GM12801 (cell line): Measurements from ENCODE around the gene EGFL7.

Experiments used
- TF ChIP-seq, protein P1 (sequence below): IDR thresholded peaks from one replicate; pipeline ENCODE4 v1.5.1; 2011; ENCODE audit warnings: control low read depth; ENCODE audit not compliant: insufficient read length; ENCODE audit errors: extremely low read depth

EGFL7 gene

DNA sequence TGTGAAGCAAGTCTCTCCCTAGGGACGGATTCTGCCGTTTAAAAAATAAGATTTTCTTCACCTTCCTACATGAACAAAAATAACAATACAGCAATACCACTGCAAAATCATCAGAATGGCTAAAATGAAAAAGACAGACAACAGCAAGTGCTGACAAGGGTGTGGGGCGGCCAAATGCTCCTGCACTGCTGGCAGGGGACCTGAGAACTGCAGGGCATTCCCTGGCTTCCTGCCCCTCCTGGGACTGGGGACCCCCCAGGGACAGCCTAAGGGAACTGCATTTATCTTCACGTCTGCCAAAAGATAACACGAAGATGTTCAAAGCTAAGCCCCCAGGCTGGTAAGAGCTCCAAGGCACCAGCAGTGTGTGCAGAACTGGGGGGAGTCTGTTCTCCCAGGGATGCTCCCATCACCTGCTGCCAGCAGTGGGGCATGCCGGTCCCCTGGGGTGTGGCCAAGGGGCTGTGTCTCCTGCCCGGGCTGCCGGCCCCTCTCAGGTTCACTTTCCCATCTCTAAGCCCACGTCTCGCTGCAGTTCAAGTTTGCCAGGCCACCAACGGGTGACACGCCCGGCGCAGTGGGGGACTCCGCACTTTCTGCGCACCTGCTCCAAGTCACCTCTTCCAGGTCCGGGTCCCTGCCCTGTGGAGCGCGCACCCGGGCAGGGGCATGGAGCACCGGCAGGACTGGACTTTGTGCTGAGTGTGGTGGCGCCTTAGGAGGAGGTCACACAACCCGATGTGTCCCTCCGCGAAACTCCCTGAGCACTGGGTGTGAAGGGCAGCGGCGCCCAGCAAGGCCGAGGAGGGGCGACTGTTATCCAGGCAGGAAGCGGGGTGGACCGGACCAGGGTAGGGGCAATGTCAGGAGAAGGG is 4.5 kb upstream of the EGFL7 start:
- TF ChIP-seq, protein P1, sequence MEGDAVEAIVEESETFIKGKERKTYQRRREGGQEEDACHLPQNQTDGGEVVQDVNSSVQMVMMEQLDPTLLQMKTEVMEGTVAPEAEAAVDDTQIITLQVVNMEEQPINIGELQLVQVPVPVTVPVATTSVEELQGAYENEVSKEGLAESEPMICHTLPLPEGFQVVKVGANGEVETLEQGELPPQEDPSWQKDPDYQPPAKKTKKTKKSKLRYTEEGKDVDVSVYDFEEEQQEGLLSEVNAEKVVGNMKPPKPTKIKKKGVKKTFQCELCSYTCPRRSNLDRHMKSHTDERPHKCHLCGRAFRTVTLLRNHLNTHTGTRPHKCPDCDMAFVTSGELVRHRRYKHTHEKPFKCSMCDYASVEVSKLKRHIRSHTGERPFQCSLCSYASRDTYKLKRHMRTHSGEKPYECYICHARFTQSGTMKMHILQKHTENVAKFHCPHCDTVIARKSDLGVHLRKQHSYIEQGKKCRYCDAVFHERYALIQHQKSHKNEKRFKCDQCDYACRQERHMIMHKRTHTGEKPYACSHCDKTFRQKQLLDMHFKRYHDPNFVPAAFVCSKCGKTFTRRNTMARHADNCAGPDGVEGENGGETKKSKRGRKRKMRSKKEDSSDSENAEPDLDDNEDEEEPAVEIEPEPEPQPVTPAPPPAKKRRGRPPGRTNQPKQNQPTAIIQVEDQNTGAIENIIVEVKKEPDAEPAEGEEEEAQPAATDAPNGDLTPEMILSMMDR: no peak

DNA sequence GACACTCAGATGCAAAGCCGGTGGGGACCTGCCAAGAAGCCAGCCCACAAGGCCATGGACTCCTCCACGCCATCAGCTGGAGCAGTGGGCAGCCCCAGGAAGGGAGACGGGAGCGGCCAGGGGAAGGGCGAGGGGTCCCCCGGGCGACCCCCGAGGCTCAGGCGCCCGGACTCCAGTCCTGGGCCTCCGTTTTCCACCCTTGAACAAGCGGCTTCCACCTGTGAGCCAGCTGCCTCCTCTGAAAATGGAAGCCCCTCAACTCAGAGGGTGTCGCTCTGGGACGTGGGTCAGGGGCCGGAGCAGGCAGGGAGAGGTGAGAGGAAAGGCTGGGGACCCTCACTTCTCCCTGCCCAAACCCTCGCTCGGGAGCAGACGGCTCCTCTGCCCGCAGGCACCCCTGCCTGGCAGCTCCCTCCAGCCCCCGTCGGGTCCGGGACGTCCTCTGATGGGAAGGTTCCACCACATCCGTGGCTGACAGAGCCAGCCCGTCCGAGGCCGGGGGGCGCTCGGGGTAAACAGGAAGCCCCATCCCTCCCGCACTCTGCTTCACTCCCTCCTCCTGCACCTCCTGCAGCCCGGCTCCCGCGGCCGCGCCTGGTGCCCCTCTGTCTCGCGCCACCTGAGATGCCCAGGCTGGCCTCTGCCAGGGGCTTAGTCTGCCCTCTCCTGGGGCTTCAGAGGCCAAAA is 3.7 kb upstream of the EGFL7 start:
- TF ChIP-seq, protein P1: no peak

GRCh38 chr9:136659861-136660784 is 2.6 kb upstream of the EGFL7 start:
- TF ChIP-seq, protein P1: no peak

DNA sequence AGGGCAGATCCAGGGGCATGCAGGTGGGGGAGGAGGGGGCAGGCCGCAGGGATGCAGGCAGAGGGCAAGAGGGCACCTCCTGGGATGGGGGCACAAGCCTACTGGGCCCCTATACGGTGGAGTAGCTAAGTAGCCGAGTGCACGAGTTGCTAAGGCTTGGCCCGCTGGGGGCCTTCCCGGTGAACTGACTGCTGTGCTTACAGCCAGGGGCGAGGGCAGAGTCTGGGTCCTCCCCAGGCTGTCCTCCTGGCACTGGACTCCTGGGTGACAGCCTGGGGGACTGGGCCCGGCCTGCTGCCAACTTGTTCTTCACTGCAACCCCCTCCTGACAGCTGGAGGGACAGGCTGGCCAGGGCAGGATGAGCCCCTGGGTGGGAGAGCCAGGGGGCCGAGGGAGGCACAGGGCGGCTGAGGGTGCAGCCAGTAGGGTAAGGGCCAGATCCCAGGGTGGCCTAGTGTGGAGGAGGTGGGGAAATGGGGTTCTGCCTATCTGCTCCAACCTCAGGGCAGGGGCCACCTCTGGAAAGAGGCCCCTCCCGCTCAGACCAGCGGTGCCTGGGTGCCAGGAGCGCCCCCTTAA is 1.7 kb upstream of the EGFL7 start:
- TF ChIP-seq, protein P1: no peak

GRCh38 chr9:136661641-136662325 is 933 bp upstream of the EGFL7 start:
- TF ChIP-seq, protein P1: no peak

- TF ChIP-seq, protein P1: no peak
Measured at GRCh38 chr9:136662326-136662655, 425 bp upstream of the EGFL7 start.
